Peyer's patch (tissue), 4 donors: ENCODE measurements around the gene DEAF1. TPM values are rescaled to one million over a fixed set of nuclear protein-coding genes. Genes with fewer than 3 reads are reported as not detected.

Experiments
- DNase-seq, 3 donors: peaks; one replicate each; pipeline ENCODE4 v3.0.0-alpha.2; 2017 to 2019
- H3K27ac ChIP-seq, 4 donors: fragments of 200-600 bp; sonication (generic); one replicate each; pipeline ENCODE4 v1.5.1; 2016 to 2019
- H3K27me3 ChIP-seq, 2 donors: fragments of 200-600 bp; sonication (generic); one replicate each; pipeline ENCODE4 v1.5.1; 2019
- H3K36me3 ChIP-seq, 3 donors: fragments of 200-600 bp; sonication (generic); one replicate each; pipeline ENCODE4 v1.5.1; 2016 to 2019
- H3K4me1 ChIP-seq, 4 donors: fragments of 200-600 bp; sonication (generic); one replicate each; pipeline ENCODE4 v1.5.1; 2016 to 2019
- H3K4me3 ChIP-seq, 4 donors: fragments of 200-600 bp; sonication (generic); 1 replicate in 3 of 4; 2 replicates in 1 of 4; pipeline ENCODE4 v1.5.1; 2016 to 2019; ENCODE audit warnings: mild to moderate bottlenecking in 1 of 4
- H3K9me3 ChIP-seq, 4 donors: fragments of 200-600 bp; sonication (generic); one replicate each; pipeline ENCODE4 v1.5.1; 2016 to 2019; ENCODE audit warnings: mild to moderate bottlenecking in 1 of 4
- POLR2A ChIP-seq, 2 donors: fragments of 450-650 bp; IDR thresholded peaks; one replicate each; pipeline ENCODE4 v1.5.1; 2017; ENCODE audit warnings: antibody characterized with exemption in 2 of 2, mild to moderate bottlenecking in 2 of 2, moderate library complexity in 2 of 2
- total RNA-seq, 4 donors: library from RNA; depleted of rRNA; stranded (reverse); fragments of >200 nt; gene quantifications; one replicate each; pipeline ENCODE4 v1.1.0, GENCODE V29; 2016
- TF ChIP-seq, protein P1 (sequence below), 6 experiments: fragments of 450-650 bp in 4 of 6; fragments of 200-600 bp in 2 of 6; sonication (generic) in 1 of 6; IDR thresholded peaks; one replicate each; pipeline ENCODE4 v1.5.1; 2017 to 2019; ENCODE audit warnings: antibody characterized with exemption in 6 of 6, mild to moderate bottlenecking in 3 of 6, moderate library complexity in 1 of 6

Gene DEAF1
- total RNA-seq, 4 donors from 2014 or later: 14.9 to 56.2 (median 47.0) TPM

- H3K4me3 ChIP-seq: no peak overlapping the region
- TF ChIP-seq POLR2A (IDR thresholded peaks at IDR 0.05): no peak
- TF ChIP-seq, protein P1, sequence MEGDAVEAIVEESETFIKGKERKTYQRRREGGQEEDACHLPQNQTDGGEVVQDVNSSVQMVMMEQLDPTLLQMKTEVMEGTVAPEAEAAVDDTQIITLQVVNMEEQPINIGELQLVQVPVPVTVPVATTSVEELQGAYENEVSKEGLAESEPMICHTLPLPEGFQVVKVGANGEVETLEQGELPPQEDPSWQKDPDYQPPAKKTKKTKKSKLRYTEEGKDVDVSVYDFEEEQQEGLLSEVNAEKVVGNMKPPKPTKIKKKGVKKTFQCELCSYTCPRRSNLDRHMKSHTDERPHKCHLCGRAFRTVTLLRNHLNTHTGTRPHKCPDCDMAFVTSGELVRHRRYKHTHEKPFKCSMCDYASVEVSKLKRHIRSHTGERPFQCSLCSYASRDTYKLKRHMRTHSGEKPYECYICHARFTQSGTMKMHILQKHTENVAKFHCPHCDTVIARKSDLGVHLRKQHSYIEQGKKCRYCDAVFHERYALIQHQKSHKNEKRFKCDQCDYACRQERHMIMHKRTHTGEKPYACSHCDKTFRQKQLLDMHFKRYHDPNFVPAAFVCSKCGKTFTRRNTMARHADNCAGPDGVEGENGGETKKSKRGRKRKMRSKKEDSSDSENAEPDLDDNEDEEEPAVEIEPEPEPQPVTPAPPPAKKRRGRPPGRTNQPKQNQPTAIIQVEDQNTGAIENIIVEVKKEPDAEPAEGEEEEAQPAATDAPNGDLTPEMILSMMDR (IDR thresholded peaks at IDR 0.05): no peak
- DNase-seq: no peak
- H3K9me3 ChIP-seq: no peaks in the 10 kb centered on the region
- H3K27ac ChIP-seq: no peak overlapping the region
- peaks cover 0 to 11% (median 0%) of the 10 kb centered on the region in 3 donors for H3K36me3 ChIP-seq
- no peaks in the 10 kb centered on the region for H3K27me3 ChIP-seq
- peaks cover 0 to 34% (median 7%) of the 10 kb centered on the region in 4 donors for H3K4me1 ChIP-seq
Measured at GRCh38 chr11:660681-661444, 34.2 kb downstream of the DEAF1 start.

- H3K9me3 ChIP-seq: no peaks in the 10 kb centered on the region
- no peak overlapping the region for H3K27ac ChIP-seq
- no peak for TF ChIP-seq POLR2A (IDR thresholded peaks at IDR 0.05)
- TF ChIP-seq, protein P1 (IDR thresholded peaks at IDR 0.05): no peak
- peaks cover 0 to 11% (median 0%) of the 10 kb centered on the region in 3 donors for H3K36me3 ChIP-seq
- no peaks in the 10 kb centered on the region for H3K27me3 ChIP-seq
- peaks cover 0 to 40% (median 7%) of the 10 kb centered on the region in 4 donors for H3K4me1 ChIP-seq
- H3K4me3 ChIP-seq: no peak overlapping the region
- DNase-seq: no peak
Measured at GRCh38 chr11:660281-660680, 34.7 kb downstream of the DEAF1 start.

GRCh38 chr11:659532-660085 lies 35.4 kb downstream of the DEAF1 start:
- TF ChIP-seq, protein P1 (IDR thresholded peaks at IDR 0.05): no peak
- no peak for TF ChIP-seq POLR2A (IDR thresholded peaks at IDR 0.05)
- H3K4me3 ChIP-seq: no peak overlapping the region
- H3K9me3 ChIP-seq: no peaks in the 10 kb centered on the region
- H3K27me3 ChIP-seq: no peaks in the 10 kb centered on the region
- H3K36me3 ChIP-seq: peaks cover 0 to 11% (median 0%) of the 10 kb centered on the region in 3 donors
- peak overlapping the region in 2 of 4 donors; percentile 15 to 84 for H3K27ac ChIP-seq
- DNase-seq: peak in 1 of 3 donors; percentile 48
- H3K4me1 ChIP-seq: peaks cover 0 to 45% (median 7%) of the 10 kb centered on the region in 4 donors

- TF ChIP-seq, protein P1 (IDR thresholded peaks at IDR 0.05): peak in 3 of 6 experiments; percentile 20 to 37 (median 26)
- TF ChIP-seq POLR2A (IDR thresholded peaks at IDR 0.05): peak; percentile 37 to 46
- H3K4me1 ChIP-seq: peaks cover 0 to 53% (median 7%) of the 10 kb centered on the region in 4 donors
- H3K27ac ChIP-seq: peak overlapping the region in 3 of 4 donors; percentile 47 to 89 (median 84)
- DNase-seq: peak in 2 of 3 donors; percentile 81 to 83
- H3K27me3 ChIP-seq: no peaks in the 10 kb centered on the region
- H3K9me3 ChIP-seq: no peaks in the 10 kb centered on the region
- H3K36me3 ChIP-seq: peaks cover 0 to 15% (median 0%) of the 10 kb centered on the region in 3 donors
- peak overlapping the region in 1 of 4 donors; percentile 3 for H3K4me3 ChIP-seq
Measured at GRCh38 chr11:657691-658126, 37.3 kb downstream of the DEAF1 start.

DNA sequence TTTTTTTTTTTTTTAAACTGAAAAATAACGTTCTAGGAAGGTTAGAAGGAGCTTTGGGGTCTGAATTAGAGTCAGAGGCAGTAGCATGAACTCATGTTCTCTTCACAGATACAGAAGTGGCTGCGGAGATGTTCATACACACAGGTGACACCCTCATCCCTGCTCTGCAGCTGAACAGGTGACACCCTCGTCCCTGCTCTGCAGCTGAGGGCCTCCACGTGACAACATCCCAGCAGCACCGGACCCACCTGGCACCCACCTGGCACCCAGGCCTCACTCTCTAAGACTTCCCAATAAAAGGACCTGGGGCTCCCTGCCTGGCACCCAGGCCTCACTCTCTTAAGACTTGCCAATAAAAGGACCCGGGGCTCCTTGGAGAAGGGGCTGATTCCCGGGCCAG lies 38.2 kb downstream of the DEAF1 start:
- peaks cover 0 to 21% (median 0%) of the 10 kb centered on the region in 3 donors for H3K36me3 ChIP-seq
- peak in 1 of 3 donors; percentile 52 for DNase-seq
- H3K4me1 ChIP-seq: peaks cover 0 to 53% (median 7%) of the 10 kb centered on the region in 4 donors
- H3K4me3 ChIP-seq: no peak overlapping the region
- H3K9me3 ChIP-seq: no peaks in the 10 kb centered on the region
- TF ChIP-seq POLR2A (IDR thresholded peaks at IDR 0.05): no peak
- TF ChIP-seq, protein P1 (IDR thresholded peaks at IDR 0.05): no peak
- H3K27ac ChIP-seq: peak overlapping the region in 3 of 4 donors; percentile 47 to 89 (median 84)
- H3K27me3 ChIP-seq: no peaks in the 10 kb centered on the region
